ENCODE data around the gene MEF2D. TPM values are rescaled to one million over a fixed set of nuclear protein-coding genes. Genes with fewer than 3 reads are reported as not detected.

Gene MEF2D
- polyA plus RNA-seq, 1 donor (not counting 4 experiments of a cell fraction or from before 2014, with no cell fraction given): 9.3 TPM

- FAIRE-seq: no peak
- no peak overlapping the region for H2AFZ ChIP-seq (ENCODE audit: control insufficient read depth, low read length)
- H3K9me3 ChIP-seq (ENCODE audit: control insufficient read depth, low read depth, low read length): no peaks in the 10 kb centered on the region
- dilution Hi-C loops (cut with MboI; ENCODE audit: extremely low pct_ligation_motif_present, low sequenced_read_pairs): no loop called here
- DNase-seq (ENCODE audit: low read depth, low spot score): no peak
- H3K9ac ChIP-seq (ENCODE audit: control insufficient read depth, extremely low read depth, insufficient read depth, low read length): no peak overlapping the region
- peaks cover 2% of the 10 kb centered on the region for H3K79me2 ChIP-seq (ENCODE audit: control insufficient read depth, insufficient read depth, low read length)
- no peaks in the 10 kb centered on the region for H3K27me3 ChIP-seq (ENCODE audit: control insufficient read depth, extremely low read depth, insufficient read depth, low read length)
- TF ChIP-seq EZH2 (IDR thresholded peaks at IDR 0.05; ENCODE audit: low read length) (no peak), CTCF (optimal IDR thresholded peaks at IDR 0.05 in 1 of 3, IDR thresholded peaks at IDR 0.05 in 1 of 3, conservative IDR thresholded peaks at IDR 0.05 in 1 of 3; ENCODE audit: extremely low read depth in 1 of 3, insufficient read depth in 2 of 3, low read length in 3 of 3) (no peak)
- H3K4me3 ChIP-seq (ENCODE audit: control insufficient read depth in 2 of 3, extremely low read depth in 1 of 3, insufficient read depth in 2 of 3, low read depth in 1 of 3, low read length in 3 of 3): no peak overlapping the region
- peaks cover 58 to 66% of the 10 kb centered on the region in 2 experiments for H3K36me3 ChIP-seq (ENCODE audit: control insufficient read depth in 2 of 2, extremely low read depth in 1 of 2, insufficient read depth in 2 of 2, low read length in 2 of 2)
- peaks cover 3% of the 10 kb centered on the region for H3K9me1 ChIP-seq (ENCODE audit: control insufficient read depth, extremely low read depth, insufficient read depth, low read length)
- no peak overlapping the region for H3K4me2 ChIP-seq (ENCODE audit: control insufficient read depth, extremely low read depth, insufficient read depth, low read depth, low read length)
- H4K20me1 ChIP-seq (ENCODE audit: control insufficient read depth, extremely low read depth, insufficient read depth, low read length): no peaks in the 10 kb centered on the region
- H3K27ac ChIP-seq (ENCODE audit: control insufficient read depth, insufficient read depth, low read length): peak overlapping the region; percentile 10
- H3K4me1 ChIP-seq (ENCODE audit: control insufficient read depth, extremely low read depth, insufficient read depth, low read length): peaks cover 17% of the 10 kb centered on the region
Observed at GRCh38 chr1:156477526-156478249, 22.9 kb downstream of the MEF2D start.

- peaks cover 56 to 62% of the 10 kb centered on the region in 2 experiments for H3K36me3 ChIP-seq (ENCODE audit: control insufficient read depth in 2 of 2, extremely low read depth in 1 of 2, insufficient read depth in 2 of 2, low read length in 2 of 2)
- H3K4me3 ChIP-seq (ENCODE audit: control insufficient read depth in 2 of 3, extremely low read depth in 1 of 3, insufficient read depth in 2 of 3, low read depth in 1 of 3, low read length in 3 of 3): no peak overlapping the region
- H4K20me1 ChIP-seq (ENCODE audit: control insufficient read depth, extremely low read depth, insufficient read depth, low read length): no peaks in the 10 kb centered on the region
- H3K27me3 ChIP-seq (ENCODE audit: control insufficient read depth, extremely low read depth, insufficient read depth, low read length): no peaks in the 10 kb centered on the region
- no peak for TF ChIP-seq CTCF (optimal IDR thresholded peaks at IDR 0.05 in 1 of 3, IDR thresholded peaks at IDR 0.05 in 1 of 3, conservative IDR thresholded peaks at IDR 0.05 in 1 of 3; ENCODE audit: extremely low read depth in 1 of 3, insufficient read depth in 2 of 3, low read length in 3 of 3)
- H3K27ac ChIP-seq (ENCODE audit: control insufficient read depth, insufficient read depth, low read length): peak overlapping the region; percentile 10
- H3K9me3 ChIP-seq (ENCODE audit: control insufficient read depth, low read depth, low read length): no peaks in the 10 kb centered on the region
- H3K79me2 ChIP-seq (ENCODE audit: control insufficient read depth, insufficient read depth, low read length): no peaks in the 10 kb centered on the region
- no peak overlapping the region for H3K4me2 ChIP-seq (ENCODE audit: control insufficient read depth, extremely low read depth, insufficient read depth, low read depth, low read length)
- no peak overlapping the region for H2AFZ ChIP-seq (ENCODE audit: control insufficient read depth, low read length)
- peaks cover 17% of the 10 kb centered on the region for H3K4me1 ChIP-seq (ENCODE audit: control insufficient read depth, extremely low read depth, insufficient read depth, low read length)
- H3K9me1 ChIP-seq (ENCODE audit: control insufficient read depth, extremely low read depth, insufficient read depth, low read length): peaks cover 3% of the 10 kb centered on the region
- no peak for DNase-seq (ENCODE audit: low read depth, low spot score)
- dilution Hi-C loops (cut with MboI; ENCODE audit: extremely low pct_ligation_motif_present, low sequenced_read_pairs): no loop called here
- H3K9ac ChIP-seq (ENCODE audit: control insufficient read depth, extremely low read depth, insufficient read depth, low read length): no peak overlapping the region
- no peak for FAIRE-seq
Observed at GRCh38 chr1:156476501-156477298, 23.9 kb downstream of the MEF2D start.

Data from keratinocyte (primary cell).